Activated CD8-positive, alpha-beta T cell treated with anti-CD3 and anti-CD28 coated beads for 36 hours (primary cell): Measurements from ENCODE around the gene UBE2G1. TPM values are rescaled to one million over a fixed set of nuclear protein-coding genes. Genes with fewer than 3 reads are reported as not detected.
"Not testable (repeated sequence)": the region's sequence is repeated elsewhere in the genome, so short reads cannot be mapped to it uniquely, and the experiment has no call there.

Experiments
- ATAC-seq: fragments of 200-7000 bp; cut with Tn5 transposase; one replicate; pipeline ENCODE4 v1.10.0; 2021; ENCODE audit warnings: mild to moderate bottlenecking, moderate library complexity
- CTCF ChIA-PET: fragments of 350-600 bp; sonication (Branson Sonifier 250); formaldehyde crosslinking; loops from one replicate; lab custom pipeline; 2021; ENCODE audit warnings: antibody characterized with exemption; lab: Charles Lee
- POLR2A ChIA-PET: fragments of 350-600 bp; sonication (Branson Sonifier 250); formaldehyde crosslinking; loops from one replicate; lab custom pipeline; 2021; ENCODE audit warnings: antibody characterized with exemption; lab: Charles Lee
- DNase-seq: peaks from one replicate; pipeline ENCODE4 v3.0.0-alpha.2; 2020
- H3K27ac Mint-ChIP-seq: one replicate; pipeline ENCODE4 v1.8.0; 2021; ENCODE audit warnings: mild to moderate bottlenecking, mixed read lengths
- H3K27me3 Mint-ChIP-seq: one replicate; pipeline ENCODE4 v1.8.0; 2021; ENCODE audit warnings: mixed read lengths
- H3K36me3 Mint-ChIP-seq: one replicate; pipeline ENCODE4 v1.8.0; 2021; ENCODE audit warnings: low read depth, mixed read lengths
- H3K4me1 Mint-ChIP-seq: one replicate; pipeline ENCODE4 v1.8.0; 2021; ENCODE audit warnings: low read depth, mixed read lengths
- H3K4me3 Mint-ChIP-seq: one replicate; pipeline ENCODE4 v1.8.0; 2021; ENCODE audit warnings: mild to moderate bottlenecking, moderate library complexity, mixed read lengths
- H3K9me3 Mint-ChIP-seq: one replicate; pipeline ENCODE4 v1.8.0; 2021; ENCODE audit warnings: mixed read lengths
- intact Hi-C: fragments of 100-400 bp; cut with micrococcal nuclease; formaldehyde crosslinking; loops from one replicate; pipeline ENCODE4 v1.10.0; 2022
- total RNA-seq, 2 experiments: library from RNA; stranded (reverse); gene quantifications; one replicate each; pipeline ENCODE4 v1.2.3, GENCODE V29; 2021
- TF ChIP-seq, protein P1 (sequence below): fragments of 200-600 bp; IDR thresholded peaks from one replicate; pipeline ENCODE4 v1.8.0; 2022; ENCODE audit warnings: antibody characterized with exemption, mild to moderate bottlenecking

The UBE2G1 gene
- total RNA-seq, 2 experiments from 2014 or later = 40.2 to 44.0 TPM

DNA sequence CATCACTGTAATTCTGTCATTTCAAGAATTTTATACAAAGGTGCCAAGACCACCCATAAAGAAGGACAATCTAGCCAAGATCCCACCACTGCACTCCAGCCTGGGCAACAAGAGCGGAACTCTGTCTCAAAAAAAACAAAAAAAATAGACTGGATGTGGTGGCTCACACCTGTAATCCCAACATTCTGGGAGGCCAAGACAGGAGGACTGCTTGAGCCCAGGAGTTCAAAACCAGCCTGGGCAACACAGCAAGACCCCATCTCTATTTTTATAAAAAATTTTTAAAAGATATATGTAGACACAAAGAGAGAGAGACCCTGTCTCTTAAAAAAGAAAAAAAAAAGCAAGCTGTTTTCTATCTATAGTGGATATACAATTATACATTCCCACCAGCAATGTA lies 8.8 kb downstream of the UBE2G1 start:
- no peaks in the 10 kb centered on the region for H3K27me3 Mint-ChIP-seq
- H3K4me1 Mint-ChIP-seq = peaks cover 50% of the 10 kb centered on the region
- DNase-seq (no peak), ATAC-seq (no peak)
- POLR2A ChIA-PET = no interaction called here
- no peaks in the 10 kb centered on the region for H3K9me3 Mint-ChIP-seq
- intact Hi-C loops = no loop called here
- no peak overlapping the region for H3K27ac Mint-ChIP-seq
- no peak overlapping the region for H3K4me3 Mint-ChIP-seq
- TF ChIP-seq, protein P1, sequence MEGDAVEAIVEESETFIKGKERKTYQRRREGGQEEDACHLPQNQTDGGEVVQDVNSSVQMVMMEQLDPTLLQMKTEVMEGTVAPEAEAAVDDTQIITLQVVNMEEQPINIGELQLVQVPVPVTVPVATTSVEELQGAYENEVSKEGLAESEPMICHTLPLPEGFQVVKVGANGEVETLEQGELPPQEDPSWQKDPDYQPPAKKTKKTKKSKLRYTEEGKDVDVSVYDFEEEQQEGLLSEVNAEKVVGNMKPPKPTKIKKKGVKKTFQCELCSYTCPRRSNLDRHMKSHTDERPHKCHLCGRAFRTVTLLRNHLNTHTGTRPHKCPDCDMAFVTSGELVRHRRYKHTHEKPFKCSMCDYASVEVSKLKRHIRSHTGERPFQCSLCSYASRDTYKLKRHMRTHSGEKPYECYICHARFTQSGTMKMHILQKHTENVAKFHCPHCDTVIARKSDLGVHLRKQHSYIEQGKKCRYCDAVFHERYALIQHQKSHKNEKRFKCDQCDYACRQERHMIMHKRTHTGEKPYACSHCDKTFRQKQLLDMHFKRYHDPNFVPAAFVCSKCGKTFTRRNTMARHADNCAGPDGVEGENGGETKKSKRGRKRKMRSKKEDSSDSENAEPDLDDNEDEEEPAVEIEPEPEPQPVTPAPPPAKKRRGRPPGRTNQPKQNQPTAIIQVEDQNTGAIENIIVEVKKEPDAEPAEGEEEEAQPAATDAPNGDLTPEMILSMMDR = no peak
- H3K36me3 Mint-ChIP-seq = peaks cover 9% of the 10 kb centered on the region
- CTCF ChIA-PET = no interaction called here

DNA sequence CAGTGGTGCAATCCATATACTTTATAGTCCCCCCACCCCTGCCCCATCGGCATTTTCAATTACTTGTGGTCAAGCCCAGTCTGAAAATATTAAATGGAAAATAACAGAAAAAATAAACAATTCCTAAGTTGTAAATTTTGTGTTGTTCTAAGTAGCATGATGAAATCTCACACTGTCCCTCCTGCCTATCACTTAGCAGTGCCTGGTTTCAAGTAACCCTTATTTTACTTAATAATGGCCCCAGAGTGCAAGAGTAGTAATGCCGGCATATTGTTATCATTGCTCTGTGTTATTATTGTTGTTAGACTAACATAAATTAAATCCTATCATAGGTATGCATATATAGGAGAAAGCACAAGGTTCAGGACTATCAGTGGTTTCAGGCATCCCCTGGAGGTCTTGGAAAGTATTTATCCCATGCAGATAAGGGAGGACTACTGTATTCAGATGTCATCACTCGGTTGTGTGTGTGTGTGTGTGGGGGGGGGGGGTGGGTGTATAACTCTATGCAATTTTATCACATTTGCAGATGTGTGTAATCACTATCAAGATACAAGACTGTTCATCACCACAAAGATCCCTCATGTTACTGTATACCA lies 9.3 kb downstream of the UBE2G1 start:
- Mint-ChIP-seq H3K4me3 (no peak overlapping the region), H3K9me3 (no peaks in the 10 kb centered on the region), H3K36me3 (peaks cover 6% of the 10 kb centered on the region), H3K27ac (no peak overlapping the region), H3K27me3 (no peaks in the 10 kb centered on the region), H3K4me1 (peaks cover 50% of the 10 kb centered on the region)
- DNase-seq (no peak), ATAC-seq (no peak)
- POLR2A ChIA-PET = no interaction called here
- CTCF ChIA-PET = no interaction called here
- TF ChIP-seq, protein P1 = no peak
- intact Hi-C loops = no loop called here

GRCh38 chr17:4354862-4355514 lies 11.5 kb downstream of the UBE2G1 start:
- intact Hi-C loops = no loop called here
- H3K4me1 Mint-ChIP-seq = peaks cover 45% of the 10 kb centered on the region
- no peak for ATAC-seq
- CTCF ChIA-PET = interaction anchor here (0.6 to 0.8 kb wide), 3 partner anchors 31 to 106 kb away, joined by 3 read pairs; no protein-coding TSS in a partner anchor
- no peaks in the 10 kb centered on the region for H3K36me3 Mint-ChIP-seq
- TF ChIP-seq, protein P1 = no peak
- H3K27ac Mint-ChIP-seq = no peak overlapping the region
- no peaks in the 10 kb centered on the region for H3K9me3 Mint-ChIP-seq
- no peak for DNase-seq
- POLR2A ChIA-PET = interaction anchor here (0.7 to 1.2 kb wide), 2 partner anchors 8 to 11 kb away, joined by 3 read pairs; partner anchors contain the start of gene UBE2G1
- no peak overlapping the region for H3K4me3 Mint-ChIP-seq
- no peaks in the 10 kb centered on the region for H3K27me3 Mint-ChIP-seq

GRCh38 chr17:4354206-4354605 lies 12.3 kb downstream of the UBE2G1 start:
- ATAC-seq = no peak
- peaks cover 37% of the 10 kb centered on the region for H3K4me1 Mint-ChIP-seq
- TF ChIP-seq, protein P1 = no peak

GRCh38 chr17:4350214-4350613 lies 16.3 kb downstream of the UBE2G1 start:
- intact Hi-C loops, H3K9me3 Mint-ChIP-seq, H3K27ac Mint-ChIP-seq, CTCF ChIA-PET, POLR2A ChIA-PET, H3K27me3 Mint-ChIP-seq, H3K36me3 Mint-ChIP-seq, DNase-seq, H3K4me3 Mint-ChIP-seq, ATAC-seq: not testable (repeated sequence)
- peaks cover 30% of the 10 kb centered on the region for H3K4me1 Mint-ChIP-seq

More at GRCh38 chr17:4354206-4354605, 12.3 kb downstream of the UBE2G1 start:
- CTCF ChIA-PET = interaction anchor here (0.8 to 1.5 kb wide), 4 partner anchors 32 to 212 kb away, joined by 3 read pairs; no protein-coding TSS in a partner anchor
- no peaks in the 10 kb centered on the region for H3K36me3 Mint-ChIP-seq
- DNase-seq = no peak
- intact Hi-C loops = no loop called here
- H3K9me3 Mint-ChIP-seq = no peaks in the 10 kb centered on the region
- H3K27ac Mint-ChIP-seq = no peak overlapping the region
- no peak overlapping the region for H3K4me3 Mint-ChIP-seq
- POLR2A ChIA-PET = interaction anchor here (0.7 to 1.2 kb wide), 2 partner anchors 9 to 12 kb away, joined by 3 read pairs; partner anchors contain the start of gene UBE2G1
- no peaks in the 10 kb centered on the region for H3K27me3 Mint-ChIP-seq
